Activated B cell treated with CpG ODN at 0.5 μM for 24 hours (primary cell): ENCODE results near the gene NCL. TPM values are rescaled to one million over a fixed set of nuclear protein-coding genes. Genes with fewer than 3 reads are reported as not detected.

Experiments used
- ATAC-seq: fragments of 200-7000 bp; cut with Tn5 transposase; one replicate; pipeline ENCODE4 v1.10.0; 2021; ENCODE audit warnings: low read depth, mild to moderate bottlenecking, moderate library complexity
- CTCF ChIA-PET: fragments of 350-600 bp; sonication (Branson Sonifier 250); formaldehyde crosslinking; loops from one replicate; lab custom pipeline; 2021; ENCODE audit warnings: antibody characterized with exemption; lab: Charles Lee
- POLR2A ChIA-PET: fragments of 350-600 bp; sonication (Branson Sonifier 250); formaldehyde crosslinking; loops from one replicate; lab custom pipeline; 2021; ENCODE audit warnings: antibody characterized with exemption; lab: Charles Lee
- DNase-seq: peaks from one replicate; pipeline ENCODE4 v3.0.0; 2022
- H3K27ac Mint-ChIP-seq: one replicate; pipeline ENCODE4 v1.8.0; 2020; ENCODE audit warnings: mixed read lengths
- H3K27me3 Mint-ChIP-seq: one replicate; pipeline ENCODE4 v1.8.0; 2021; ENCODE audit warnings: mixed read lengths
- H3K36me3 Mint-ChIP-seq: one replicate; pipeline ENCODE4 v1.8.0; 2021; ENCODE audit warnings: low read depth, mixed read lengths
- H3K4me1 Mint-ChIP-seq: one replicate; pipeline ENCODE4 v1.8.0; 2021; ENCODE audit warnings: mixed read lengths
- H3K4me3 Mint-ChIP-seq: one replicate; pipeline ENCODE4 v1.8.0; 2020; ENCODE audit warnings: mild to moderate bottlenecking, mixed read lengths
- H3K9me3 Mint-ChIP-seq: one replicate; pipeline ENCODE4 v1.8.0; 2020; ENCODE audit warnings: mixed read lengths
- CTCF ChIP-seq: fragments of 200-600 bp; IDR thresholded peaks from one replicate; pipeline ENCODE4 v1.8.0; 2022; ENCODE audit warnings: antibody characterized with exemption, mild to moderate bottlenecking
- intact Hi-C: fragments of 100-400 bp; cut with micrococcal nuclease; formaldehyde crosslinking; loops from one replicate; pipeline ENCODE4 v1.15.1; 2024
- total RNA-seq: library from RNA; stranded (reverse); gene quantifications from 2 replicates; pipeline ENCODE4 v1.2.3, GENCODE V29; 2022

The NCL gene
- total RNA-seq, 1 donor from 2014 or later, result 693 TPM

- DNase-seq (no peak), ATAC-seq (no peak)
- intact Hi-C loops, result no loop called here
- Mint-ChIP-seq H3K27ac (no peak overlapping the region), H3K4me1 (no peaks in the 10 kb centered on the region), H3K36me3 (no peaks in the 10 kb centered on the region), H3K9me3 (peaks cover 6% of the 10 kb centered on the region), H3K27me3 (peaks cover 2% of the 10 kb centered on the region), H3K4me3 (no peak overlapping the region)
- POLR2A ChIA-PET, result interaction anchor here (0.6 kb wide), 1 partner anchor 1377 kb away, joined by 3 read pairs; no protein-coding TSS in a partner anchor
- no peak for TF ChIP-seq CTCF
- CTCF ChIA-PET, result no interaction called here
These were observed 38.2 kb downstream of the NCL start for GRCh38 chr2:231425811-231426703.

- POLR2A ChIA-PET, result no interaction called here
These were observed 38.9 kb downstream of the NCL start for GRCh38 chr2:231425291-231425810.

DNA sequence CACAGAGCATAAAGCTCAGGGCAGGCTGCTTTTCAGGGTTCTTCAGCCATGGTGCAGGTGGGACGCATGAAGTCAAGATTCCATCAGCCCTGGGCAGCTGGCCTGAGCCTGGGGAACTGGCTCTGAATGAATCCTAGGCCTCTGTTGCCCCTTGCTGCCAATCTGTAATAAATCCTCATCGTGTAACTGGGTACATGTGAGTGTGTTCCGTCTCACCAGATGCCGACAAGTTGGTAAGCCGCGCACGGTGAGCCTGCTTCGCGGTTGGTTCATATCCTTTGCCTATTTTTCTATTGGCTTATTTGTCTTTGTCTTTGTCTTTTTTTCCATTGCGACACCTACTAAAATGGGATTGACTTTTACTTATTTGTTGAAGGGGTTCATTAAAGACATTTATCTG lies 41.1 kb downstream of the NCL start:
- Mint-ChIP-seq H3K36me3 (no peaks in the 10 kb centered on the region), H3K27ac (no peak overlapping the region), H3K27me3 (peaks cover 2% of the 10 kb centered on the region), H3K4me1 (no peaks in the 10 kb centered on the region), H3K4me3 (no peak overlapping the region), H3K9me3 (no peaks in the 10 kb centered on the region)
- POLR2A ChIA-PET, result no interaction called here
- intact Hi-C loops, result no loop called here
- DNase-seq (no peak), ATAC-seq (no peak)
- CTCF ChIA-PET, result no interaction called here
- TF ChIP-seq CTCF, result no peak

More at GRCh38 chr2:231425291-231425810, 38.9 kb downstream of the NCL start:
- DNase-seq (no peak), ATAC-seq (no peak)
- Mint-ChIP-seq H3K36me3 (no peaks in the 10 kb centered on the region), H3K4me1 (no peaks in the 10 kb centered on the region), H3K9me3 (peaks cover under 1% of the 10 kb centered on the region), H3K27me3 (peaks cover 2% of the 10 kb centered on the region), H3K27ac (no peak overlapping the region), H3K4me3 (no peak overlapping the region)
- intact Hi-C loops, result no loop called here
- CTCF ChIA-PET, result no interaction called here
- no peak for TF ChIP-seq CTCF

DNA sequence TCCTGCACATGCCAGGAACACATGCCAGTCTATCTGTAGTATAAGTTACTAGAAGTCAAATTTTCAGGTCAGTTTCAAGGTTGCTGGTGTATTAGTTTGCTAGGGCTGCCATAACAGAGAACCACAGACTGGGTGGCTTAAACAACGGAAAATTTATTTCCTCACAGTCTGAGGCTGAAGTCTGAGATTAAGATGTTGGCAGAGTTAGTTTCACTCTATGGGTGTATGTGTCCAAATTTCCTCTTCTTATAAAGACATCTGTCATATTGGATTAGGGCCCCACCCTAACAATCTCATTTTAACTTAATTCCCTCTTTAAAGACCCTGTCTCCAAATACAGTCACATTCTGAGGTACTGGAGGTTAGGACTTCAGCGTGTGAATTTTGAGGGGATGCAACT lies 42.2 kb downstream of the NCL start:
- CTCF ChIA-PET, result no interaction called here
- ATAC-seq (no peak), DNase-seq (no peak)
- H3K9me3 Mint-ChIP-seq, result no peaks in the 10 kb centered on the region
- intact Hi-C loops, result no loop called here
- no peak overlapping the region for H3K27ac Mint-ChIP-seq
- POLR2A ChIA-PET, result no interaction called here
- no peaks in the 10 kb centered on the region for H3K36me3 Mint-ChIP-seq
- H3K27me3 Mint-ChIP-seq, result peaks cover 2% of the 10 kb centered on the region
- no peak for TF ChIP-seq CTCF
- no peaks in the 10 kb centered on the region for H3K4me1 Mint-ChIP-seq
- H3K4me3 Mint-ChIP-seq, result no peak overlapping the region

DNA sequence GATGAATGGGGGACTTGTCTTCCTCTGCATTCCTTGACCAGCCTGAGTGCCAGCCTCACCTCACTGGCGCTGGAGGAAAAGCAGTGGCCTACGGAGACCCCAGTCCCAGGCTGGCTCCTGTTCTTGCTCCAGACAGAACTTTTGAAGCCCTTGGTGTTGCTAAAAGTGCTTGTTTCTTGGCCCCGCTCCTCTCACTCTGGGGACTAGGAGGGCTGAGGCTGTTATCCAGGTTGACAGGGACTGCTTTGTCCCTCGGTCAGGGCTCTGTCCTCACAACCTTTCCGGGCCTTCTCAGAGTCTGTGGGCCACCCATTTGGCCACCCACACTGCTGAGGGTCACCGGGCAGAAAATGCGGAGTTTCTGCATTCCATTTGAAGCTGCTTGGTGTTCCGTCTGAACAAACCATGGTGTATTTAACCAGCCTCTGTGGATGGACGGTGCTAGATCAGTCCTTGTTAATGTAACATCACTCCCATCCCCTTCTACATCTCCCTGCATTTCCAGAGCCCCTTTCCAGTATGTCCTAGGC lies 43.2 kb downstream of the NCL start:
- Mint-ChIP-seq H3K27ac (no peak overlapping the region), H3K4me1 (no peaks in the 10 kb centered on the region), H3K36me3 (no peaks in the 10 kb centered on the region), H3K9me3 (no peaks in the 10 kb centered on the region), H3K27me3 (peaks cover 2% of the 10 kb centered on the region), H3K4me3 (no peak overlapping the region)
- intact Hi-C loops, result no loop called here
- POLR2A ChIA-PET, result no interaction called here
- no peak for TF ChIP-seq CTCF
- ATAC-seq (no peak), DNase-seq (no peak)
- CTCF ChIA-PET, result no interaction called here
